HepG2 (cell line): ENCODE results near the gene PLCXD1. TPM values are rescaled to one million over a fixed set of nuclear protein-coding genes. Genes with fewer than 3 reads are reported as not detected.

Experiments used
- DDIT3 ChIP-seq: sonication (generic); formaldehyde crosslinking; IDR thresholded peaks from 2 replicates; pipeline ENCODE4 v1.4.0; 2020; ENCODE audit warnings: mild to moderate bottlenecking, missing genetic modification reagents
- HNRNPH1 ChIP-seq: fragments of 200-400 bp; formaldehyde crosslinking; optimal IDR thresholded peaks from 2 replicates; pipeline ENCODE3; 2017; ENCODE audit warnings: mild to moderate bottlenecking, low read depth, low read length
- MEF2D ChIP-seq: sonication (generic); formaldehyde crosslinking; IDR thresholded peaks from 2 replicates; pipeline ENCODE4 v1.5.1; 2020; ENCODE audit warnings: mild to moderate bottlenecking, missing genetic modification reagents
- MXD1 ChIP-seq: sonication (generic); formaldehyde crosslinking; IDR thresholded peaks from 2 replicates; pipeline ENCODE4 v1.4.0; 2020; ENCODE audit warnings: mild to moderate bottlenecking, missing genetic modification reagents
- NFIC ChIP-seq: IDR thresholded peaks from 2 replicates; pipeline ENCODE4 v1.6.1; 2012; ENCODE audit warnings: mild to moderate bottlenecking, low read length, inconsistent platforms
- NONO ChIP-seq, 2 experiments: fragments of 450-650 bp in 1 of 2; sonication (generic) in 1 of 2; formaldehyde crosslinking in 1 of 2; IDR thresholded peaks in 1 of 2; conservative IDR thresholded peaks in 1 of 2; 2 replicates each; pipeline versions ENCODE4 v1.6.1 to v1.8.0; 2017 to 2022; ENCODE audit warnings: mild to moderate bottlenecking in 1 of 2, missing genetic modification reagents in 1 of 2, moderate library complexity in 1 of 2
- PATZ1 ChIP-seq: sonication (generic); formaldehyde crosslinking; IDR thresholded peaks from 2 replicates; pipeline ENCODE4 v1.4.0; 2020; ENCODE audit warnings: missing genetic modification reagents
- PAX8 ChIP-seq: sonication (generic); formaldehyde crosslinking; IDR thresholded peaks from 2 replicates; pipeline ENCODE4 v1.8.0; 2022; ENCODE audit warnings: mild to moderate bottlenecking, missing genetic modification reagents, borderline replicate concordance
- RBAK ChIP-seq: sonication (generic); formaldehyde crosslinking; IDR thresholded peaks from 2 replicates; pipeline ENCODE4 v1.5.1; 2020; ENCODE audit warnings: mild to moderate bottlenecking, missing genetic modification reagents
- RNF219 ChIP-seq: sonication (generic); formaldehyde crosslinking; IDR thresholded peaks from 2 replicates; pipeline ENCODE4 v1.5.0; 2020; ENCODE audit warnings: mild to moderate bottlenecking, missing genetic modification reagents
- SKI ChIP-seq: fragments of 450-650 bp; IDR thresholded peaks from one replicate; pipeline ENCODE4 v1.6.1; 2018; ENCODE audit warnings: mild to moderate bottlenecking; ENCODE audit not compliant: partially characterized antibody
- SSRP1 ChIP-seq: IDR thresholded peaks from 2 replicates; pipeline ENCODE4 v1.6.1; 2016; ENCODE audit warnings: control low read depth
- TARDBP ChIP-seq: sonication (generic); formaldehyde crosslinking; IDR thresholded peaks from 2 replicates; pipeline ENCODE4 v1.8.0; 2022; ENCODE audit warnings: mild to moderate bottlenecking, missing genetic modification reagents
- ZFP36 ChIP-seq: fragments of 150-350 bp; IDR thresholded peaks from 2 replicates; pipeline ENCODE4 v1.6.1; 2018; ENCODE audit warnings: borderline replicate concordance, low read length, low read depth; ENCODE audit not compliant: partially characterized antibody
- ZNF251 ChIP-seq: sonication (generic); formaldehyde crosslinking; IDR thresholded peaks from 2 replicates; pipeline ENCODE4 v1.9.0; 2021; ENCODE audit warnings: mild to moderate bottlenecking, missing genetic modification reagents
- ZNF280B ChIP-seq: sonication (generic); formaldehyde crosslinking; IDR thresholded peaks from 2 replicates; pipeline ENCODE4 v1.5.0; 2020; ENCODE audit warnings: missing genetic modification reagents, mild to moderate bottlenecking, borderline replicate concordance
- ZNF496 ChIP-seq: sonication (generic); formaldehyde crosslinking; IDR thresholded peaks from 2 replicates; pipeline ENCODE4 v1.8.1; 2023; ENCODE audit warnings: mild to moderate bottlenecking, moderate library complexity, missing genetic modification reagents; ENCODE audit not compliant: insufficient replicate concordance
- ZNF678 ChIP-seq: sonication (generic); formaldehyde crosslinking; IDR thresholded peaks from 2 replicates; pipeline ENCODE4 v1.4.0; 2020; ENCODE audit warnings: mild to moderate bottlenecking, missing genetic modification reagents
- ZNF749 ChIP-seq: sonication (generic); formaldehyde crosslinking; IDR thresholded peaks from 2 replicates; pipeline ENCODE4 v1.8.0; 2022; ENCODE audit warnings: mild to moderate bottlenecking, missing genetic modification reagents, moderate library complexity, borderline replicate concordance
- ZSCAN22 ChIP-seq: sonication (generic); formaldehyde crosslinking; IDR thresholded peaks from 2 replicates; pipeline ENCODE4 v1.4.0; 2020; ENCODE audit warnings: mild to moderate bottlenecking, missing genetic modification reagents
- polyA plus RNA-seq, 8 experiments: library from polyadenylated mRNA; depleted of rRNA in 3 of 8; stranded (reverse) in 7 of 8; unstranded in 1 of 8; fragments of >200 nt; fragmentation: Illumina TruSeq in 4 of 8; extraction: Trizol in 4 of 8; gene quantifications; 2 replicates each; pipeline versions ENCODE4 v1.2.1 to v1.2.3, GENCODE V29; 2011 to 2016; ENCODE audit warnings: low read depth in 4 of 8, missing spikeins in 1 of 8, mixed read lengths in 1 of 8; ENCODE audit not compliant: insufficient read depth in 1 of 8
- total RNA-seq, 5 experiments: library from RNA; depleted of rRNA; stranded (reverse); fragments of >200 nt; fragmentation: Illumina TruSeq; extraction: Trizol; gene quantifications; 2 replicates each; pipeline ENCODE4 v1.2.3, GENCODE V29; 2016; ENCODE audit warnings: low read depth in 1 of 5
- TF ChIP-seq, protein P1 (sequence below): sonication (generic); formaldehyde crosslinking; IDR thresholded peaks from 2 replicates; pipeline ENCODE4 v1.5.0; 2020; ENCODE audit warnings: missing genetic modification reagents, mild to moderate bottlenecking, borderline replicate concordance

PLCXD1 gene
- total and polyA plus RNA-seq, 2 of the 13 experiments (the other 11 are each of a cell fraction or from before 2014, with no cell fraction given) = 87.7 to 153 TPM

GRCh38 chrX:318739-319578, 37.8 kb downstream of the PLCXD1 start, which contains the start of gene GTPBP6 (continued):
- TF ChIP-seq ZFP36 (no peak), SSRP1 (no peak), ZSCAN22 (CRISPR knock-in tag) (no peak), ZNF678 (CRISPR knock-in tag) (no peak), TARDBP (0 out of 2 replicates have a peak, but pooled peaks have one; percentile 21), MXD1 (peak; percentile 31; the same call in 1 of the 2 replicates), NONO (IDR thresholded peaks at IDR 0.05) (no peak), NONO (CRISPR knock-in tag; conservative IDR thresholded peaks at IDR 0.05) (no peak), MEF2D (CRISPR knock-in tag) (no peak), ZNF749 (CRISPR knock-in tag) (no peak), ZNF496 (CRISPR knock-in tag) (no peak), DDIT3 (no peak), NFIC (no peak), PATZ1 (CRISPR knock-in tag) (peak; percentile 69), ZNF251 (CRISPR knock-in tag) (no peak), RBAK (CRISPR knock-in tag) (no peak), RNF219 (CRISPR knock-in tag) (no peak), SKI (peak; percentile 8), HNRNPH1 (no peak), PAX8 (CRISPR knock-in tag) (no peak; the same call in 1 of the 2 replicates), ZNF280B (CRISPR knock-in tag) (no peak)
- TF ChIP-seq, protein P1, sequence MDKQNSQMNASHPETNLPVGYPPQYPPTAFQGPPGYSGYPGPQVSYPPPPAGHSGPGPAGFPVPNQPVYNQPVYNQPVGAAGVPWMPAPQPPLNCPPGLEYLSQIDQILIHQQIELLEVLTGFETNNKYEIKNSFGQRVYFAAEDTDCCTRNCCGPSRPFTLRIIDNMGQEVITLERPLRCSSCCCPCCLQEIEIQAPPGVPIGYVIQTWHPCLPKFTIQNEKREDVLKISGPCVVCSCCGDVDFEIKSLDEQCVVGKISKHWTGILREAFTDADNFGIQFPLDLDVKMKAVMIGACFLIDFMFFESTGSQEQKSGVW = no peak
